GM18909 (cell line): ENCODE results near the gene ZNF830.
"Not testable (repeated sequence)": the region's sequence is repeated elsewhere in the genome, so short reads cannot be mapped to it uniquely, and the experiment has no call there.

Experiments
- ATAC-seq: cut with Tn5 transposase; IDR thresholded peaks from one replicate; pipeline ENCODE4 v1.9.1; 2021; ENCODE audit warnings: mild to moderate bottlenecking; ENCODE audit not compliant: unreplicated experiment, poor library complexity

Gene ZNF830

GRCh38 chr17:34961093-34961911, at the start of gene ZNF830, which contains the start of gene CCT6B:
Gene ZNF830 (plus strand): TSS chr17:34961540. CDS start chr17:34961567, 27 bp downstream.
Gene CCT6B (minus strand): TSS chr17:34961460. CDS start chr17:34961393, 67 bp downstream.
- ATAC-seq: peak; percentile 94

- no peak for ATAC-seq
Measured at GRCh38 chr17:34913001-34913400, 48.3 kb upstream of the ZNF830 start.

- ATAC-seq: no peak
Measured at GRCh38 chr17:34916120-34916519, 45.2 kb upstream of the ZNF830 start.

- no peak for ATAC-seq
Measured at GRCh38 chr17:34917381-34917780, 44.0 kb upstream of the ZNF830 start.

DNA sequence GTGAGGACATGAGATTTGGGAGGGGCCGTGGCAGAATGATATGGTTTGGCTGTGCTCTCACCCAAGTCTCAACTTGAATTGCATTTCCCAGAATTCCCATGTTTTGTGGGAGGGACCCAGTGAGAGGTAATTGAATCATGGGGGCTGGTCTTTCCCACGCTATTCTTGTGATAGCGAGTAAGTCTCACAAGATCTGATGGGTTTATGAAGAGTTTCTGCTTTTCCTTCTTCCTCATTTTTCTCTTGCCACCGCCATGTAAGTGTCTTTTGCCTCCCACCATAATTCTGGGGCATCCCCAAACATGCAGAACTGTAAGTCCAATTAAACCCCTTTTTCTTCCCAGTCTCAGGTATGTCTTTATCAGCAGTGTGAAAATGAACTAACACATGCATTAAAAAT, 40.7 kb upstream of the ZNF830 start:
- ATAC-seq: no peak

GRCh38 chr17:34926661-34927060, 34.7 kb upstream of the ZNF830 start:
- ATAC-seq: no peak

DNA sequence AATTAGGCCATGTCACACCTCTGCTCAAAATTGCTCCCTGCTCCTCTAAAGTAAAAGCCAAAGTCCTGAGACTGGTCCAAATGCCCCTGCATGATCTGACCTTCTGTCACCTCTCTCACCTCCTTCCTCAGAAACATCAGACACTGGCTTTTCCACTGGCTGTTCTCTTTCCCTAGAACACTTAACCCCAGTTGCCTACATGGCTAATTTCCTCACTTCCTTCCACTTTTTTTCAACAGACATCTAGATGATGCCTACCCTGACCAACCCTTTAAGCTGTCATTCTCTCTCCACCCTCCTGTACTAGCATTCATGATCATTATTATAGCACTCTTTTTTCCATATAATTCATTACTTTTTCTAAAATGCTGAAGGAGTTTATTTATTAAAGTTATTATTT, 31.1 kb upstream of the ZNF830 start:
- ATAC-seq: no peak

GRCh38 chr17:34950780-34951179, 10.6 kb upstream of the ZNF830 start:
- not testable (repeated sequence) for ATAC-seq

- ATAC-seq: no peak
Measured at GRCh38 chr17:34958438-34958837, 2.9 kb upstream of the ZNF830 start.

- ATAC-seq: no peak
Measured at GRCh38 chr17:34974179-34974578, 12.8 kb downstream of the ZNF830 start.

DNA sequence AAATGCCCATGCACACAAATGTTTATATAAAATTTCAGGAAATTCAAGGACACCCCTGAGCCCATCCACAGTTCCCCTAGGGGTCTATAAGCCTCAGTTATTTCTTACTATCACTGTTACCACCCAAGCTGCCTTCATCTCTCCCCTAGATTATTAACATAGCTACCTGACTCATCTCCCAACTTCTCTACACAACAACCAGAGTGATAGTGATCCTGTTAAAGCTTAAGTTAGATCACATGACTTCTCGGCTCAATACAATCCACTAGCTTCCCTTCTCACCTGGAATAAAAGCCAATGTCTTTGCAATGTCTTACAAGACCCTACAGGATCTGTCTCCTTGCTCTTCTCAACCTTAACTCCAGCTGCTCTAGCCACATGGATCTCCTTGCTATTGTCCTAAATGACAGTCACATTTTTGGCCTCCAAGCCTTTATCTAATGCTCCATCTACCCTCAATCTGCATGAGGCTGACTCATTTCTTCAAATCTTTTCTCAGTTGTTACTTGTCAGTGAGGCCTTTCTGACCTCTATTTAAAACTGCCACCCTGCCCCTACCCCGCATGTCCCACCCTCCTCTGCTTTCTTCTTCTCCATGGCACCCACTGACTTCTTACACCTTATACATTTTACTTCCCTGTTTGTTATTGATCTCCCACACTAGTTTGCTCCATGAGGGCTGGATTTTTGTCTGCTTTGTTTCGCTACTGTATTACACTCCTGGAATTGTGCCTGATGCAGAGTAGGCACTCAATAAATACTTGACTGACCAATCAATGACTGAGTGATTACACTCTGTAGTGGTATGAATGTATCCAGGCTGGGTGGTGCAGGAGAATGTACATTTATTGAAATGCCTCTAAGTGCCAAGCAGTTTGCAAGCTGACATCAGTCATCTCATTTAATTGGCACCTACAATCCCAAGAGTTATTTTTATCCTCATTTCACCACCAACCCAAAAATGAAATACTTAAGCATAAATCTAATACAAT, 13.8 kb downstream of the ZNF830 start:
- no peak for ATAC-seq

DNA sequence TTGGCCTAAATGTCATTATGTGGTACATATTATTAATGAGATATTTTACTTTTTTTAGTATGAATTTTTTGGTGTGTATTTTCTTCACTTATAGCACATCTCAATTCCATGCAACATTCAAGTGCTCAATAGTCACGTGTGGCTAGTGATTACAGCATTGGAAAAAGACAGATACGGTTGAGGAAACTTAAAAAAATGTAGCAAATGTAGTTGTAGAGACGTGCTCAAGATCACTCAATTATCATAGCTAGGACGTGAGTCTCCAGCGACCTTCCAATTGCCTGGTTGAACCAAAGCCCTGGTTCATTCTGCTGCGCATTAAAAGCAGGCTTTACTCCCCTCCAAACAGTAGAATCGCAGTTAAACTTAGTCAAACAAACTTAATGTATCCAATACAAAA, 17.8 kb downstream of the ZNF830 start:
- no peak for ATAC-seq

GRCh38 chr17:34979650-34980352, 18.5 kb downstream of the ZNF830 start:
- no peak for ATAC-seq

GRCh38 chr17:34980353-34980680, 19.0 kb downstream of the ZNF830 start, which contains the start of gene LIG3:
Gene LIG3 (plus strand): TSS chr17:34980512. CDS start chr17:34983006, 2,494 bp downstream.
- ATAC-seq: peak; percentile 86

- ATAC-seq: peak; percentile 78
Measured at GRCh38 chr17:34980681-34981537, 19.6 kb downstream of the ZNF830 start.

- ATAC-seq: no peak
Measured at GRCh38 chr17:34981538-34982241, 20.4 kb downstream of the ZNF830 start.

DNA sequence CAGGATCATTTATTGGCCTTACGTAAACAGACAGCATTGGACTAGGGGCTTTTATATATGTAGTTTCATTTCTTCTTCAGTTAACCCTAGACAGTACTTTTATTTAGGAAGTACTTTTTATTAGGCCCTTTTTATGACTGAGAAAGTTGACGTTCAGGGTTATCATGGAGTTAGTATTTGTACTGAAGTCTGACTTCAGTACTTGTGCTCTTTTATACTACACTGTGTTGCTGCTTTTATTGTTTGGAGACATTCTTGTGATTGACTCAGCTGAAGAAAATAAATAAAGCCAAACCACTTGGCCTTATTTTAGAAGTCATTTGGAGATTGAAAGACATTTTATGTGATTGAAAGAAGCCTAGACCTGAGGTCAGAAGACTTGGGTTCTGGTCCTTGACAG, 25.9 kb downstream of the ZNF830 start:
- ATAC-seq: no peak

GRCh38 chr17:34988644-34989043, 27.3 kb downstream of the ZNF830 start:
- ATAC-seq: no peak

DNA sequence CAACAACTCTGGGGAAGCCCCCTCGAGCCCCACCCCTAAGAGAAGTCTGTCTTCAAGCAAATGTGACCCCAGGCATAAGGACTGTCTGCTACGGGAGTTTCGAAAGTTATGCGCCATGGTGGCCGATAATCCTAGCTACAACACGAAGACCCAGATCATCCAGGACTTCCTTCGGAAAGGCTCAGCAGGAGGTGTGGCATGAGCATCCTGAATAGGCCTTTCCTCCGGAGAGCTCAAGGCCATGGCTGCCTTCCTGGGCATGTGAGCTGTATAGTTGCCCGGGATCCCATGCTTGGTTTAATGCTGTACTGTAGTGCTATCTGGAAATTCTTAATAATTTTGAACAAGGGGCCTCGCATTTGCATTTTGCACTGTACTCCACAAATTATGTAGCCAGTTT, 28.1 kb downstream of the ZNF830 start:
- ATAC-seq: no peak
